ENCODE data around the gene FLVCR1.
"Not testable (repeated sequence)": the region's sequence is repeated elsewhere in the genome, so short reads cannot be mapped to it uniquely, and the experiment has no call there.

Gene FLVCR1

DNA sequence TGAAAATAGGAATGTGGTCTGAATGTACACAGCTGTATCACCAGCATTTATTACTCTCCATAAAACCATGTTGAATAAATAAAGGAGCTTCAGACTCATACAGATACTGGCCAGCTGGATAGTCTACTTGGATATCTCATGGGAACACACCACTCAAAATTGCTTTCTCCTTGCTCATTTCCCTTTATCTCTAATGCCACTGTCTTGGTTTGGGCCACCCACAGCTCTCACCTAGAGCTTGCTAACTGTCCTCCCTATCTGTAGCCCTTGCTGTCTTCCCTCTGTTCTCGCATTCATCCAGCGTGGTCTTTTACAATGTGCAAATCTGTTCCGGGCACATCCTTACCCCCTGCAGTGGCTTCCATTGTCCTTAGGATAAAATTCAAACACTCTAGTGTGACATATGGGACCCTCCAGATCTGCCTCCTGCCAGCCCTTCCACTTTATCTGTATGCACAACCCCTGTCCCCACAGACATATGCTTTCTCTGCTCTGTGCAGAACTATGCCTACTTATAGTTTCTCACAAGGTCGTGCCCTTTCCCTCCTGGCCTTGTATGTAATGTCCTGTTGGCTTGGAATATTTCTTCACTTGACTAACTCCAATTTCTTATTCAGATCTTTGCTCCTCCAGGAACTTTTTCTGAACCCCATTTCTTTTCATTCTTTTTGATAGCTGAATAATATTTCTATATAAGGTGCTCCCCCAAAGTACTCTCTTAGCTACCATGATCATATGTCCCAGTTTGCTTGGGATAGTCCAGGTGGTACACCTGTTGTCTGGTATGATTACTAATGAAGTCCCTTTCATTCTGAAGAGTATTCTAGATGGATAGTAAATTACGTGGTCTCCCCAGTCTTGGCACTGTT is 2.9 kb downstream of the FLVCR1 start:
- no peak for DNase-seq

DNA sequence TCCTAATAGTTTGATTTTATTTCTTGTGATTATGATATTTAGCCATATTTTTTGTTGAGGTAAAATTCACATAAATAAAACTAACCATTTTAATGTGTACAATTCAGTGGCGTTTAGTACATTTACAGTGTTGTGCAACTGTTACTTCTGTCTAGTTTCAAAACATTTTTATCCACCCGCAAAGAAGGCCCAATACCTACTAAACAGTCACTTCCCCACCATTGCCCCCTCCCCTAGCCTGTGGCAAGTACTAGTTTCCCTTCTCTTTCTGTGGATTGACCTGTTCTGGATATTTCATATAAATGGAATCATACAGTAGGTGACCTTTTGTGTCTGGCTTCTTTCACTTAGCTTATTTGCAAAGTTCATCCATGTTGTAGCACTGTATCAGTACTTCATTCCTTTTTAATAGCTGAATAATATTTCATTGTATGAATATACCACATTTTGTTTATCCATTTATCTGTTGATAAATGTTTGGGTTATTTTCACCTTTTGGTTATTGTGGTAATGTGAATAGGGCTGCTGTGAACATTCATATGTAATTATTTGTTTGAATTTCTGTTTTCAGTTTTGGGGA is 4.1 kb downstream of the FLVCR1 start:
- DNase-seq = no peak

DNA sequence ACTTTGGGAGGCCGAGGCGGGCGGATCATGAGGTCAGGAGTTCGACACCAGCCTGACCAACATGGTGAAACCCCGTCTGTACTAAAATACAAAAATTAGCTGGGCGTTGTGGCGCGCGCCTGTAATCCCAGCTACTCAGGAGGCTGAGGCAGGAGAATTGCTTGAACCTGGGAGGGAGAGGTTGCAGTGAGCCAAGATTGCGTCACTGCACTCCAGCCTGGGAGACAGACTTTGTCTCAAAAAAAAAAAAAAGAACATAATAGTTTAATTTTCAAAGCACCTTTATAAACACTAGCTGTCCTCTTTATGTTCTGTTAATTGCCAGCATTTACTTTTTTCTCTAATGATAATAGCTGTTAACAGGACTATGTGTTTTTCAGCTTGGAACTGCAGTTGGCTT is 5.3 kb downstream of the FLVCR1 start:
- DNase-seq = not testable (repeated sequence)

GRCh38 chr1:212864201-212864600 is 6.1 kb downstream of the FLVCR1 start:
- DNase-seq = no peak

DNA sequence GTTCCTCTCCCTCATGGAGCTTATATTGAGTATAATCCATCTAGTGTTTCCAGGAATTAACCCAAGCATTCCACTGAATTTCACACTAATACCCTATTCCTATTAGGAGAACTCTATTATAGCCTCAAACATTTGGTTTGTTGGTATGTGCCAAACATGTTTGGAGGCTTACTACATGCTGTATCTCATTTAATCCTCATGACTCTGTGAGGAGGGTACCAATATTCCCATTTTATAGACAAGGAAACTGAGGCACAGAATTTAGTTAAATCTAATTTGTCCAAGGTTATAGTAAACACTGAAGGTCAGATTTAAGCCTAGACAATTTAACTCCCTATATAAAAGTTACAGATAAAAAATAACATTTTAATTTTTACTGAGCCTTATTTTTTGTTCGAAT is 9.1 kb downstream of the FLVCR1 start:
- no peak for DNase-seq

DNA sequence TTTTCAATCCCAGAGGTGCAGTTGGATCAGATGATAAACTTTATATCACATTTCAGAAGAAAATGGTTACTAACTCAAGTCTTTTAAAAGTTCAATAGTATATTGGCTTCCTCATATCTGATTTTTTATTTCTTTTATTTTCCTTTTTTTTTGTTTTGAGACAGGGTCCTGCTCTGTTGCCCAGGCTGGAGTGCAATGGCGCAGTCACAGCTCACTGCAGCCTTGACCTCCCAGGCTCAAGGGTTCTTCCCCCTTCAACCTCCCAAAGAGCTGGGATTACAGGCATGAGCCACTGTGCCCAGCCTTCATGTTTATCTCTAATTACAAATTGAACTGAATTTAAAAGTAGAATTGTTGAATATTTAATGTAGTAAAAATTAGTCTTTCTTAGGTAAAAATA is 13.9 kb downstream of the FLVCR1 start:
- DNase-seq = no peak

- DNase-seq = no peak
These were observed 15.4 kb downstream of the FLVCR1 start for GRCh38 chr1:212873518-212873917.

GRCh38 chr1:212878418-212878817 is 20.3 kb downstream of the FLVCR1 start:
- DNase-seq = no peak

GRCh38 chr1:212879947-212880690 is 22.0 kb downstream of the FLVCR1 start:
- DNase-seq = no peak

DNA sequence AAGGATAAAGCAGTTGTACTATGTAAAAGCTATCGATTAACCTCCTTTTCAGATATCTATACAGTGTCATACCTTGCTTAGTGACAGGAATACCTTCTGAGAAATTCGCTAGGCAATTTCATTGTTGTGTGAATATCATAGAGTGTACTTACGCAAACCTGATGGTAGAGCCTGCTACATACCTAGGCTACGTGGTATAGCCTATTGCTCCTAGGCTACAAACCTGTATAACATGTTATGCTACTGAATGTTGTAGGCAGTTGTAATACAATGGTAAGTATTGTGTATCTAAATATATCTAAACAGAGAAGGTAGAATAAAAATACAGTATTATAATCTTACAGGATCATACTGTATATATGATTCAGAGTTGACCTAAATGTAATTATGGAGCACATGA is 26.5 kb downstream of the FLVCR1 start:
- no peak for DNase-seq

- no peak for DNase-seq
These were observed 34.0 kb downstream of the FLVCR1 start for GRCh38 chr1:212892108-212892507.

- DNase-seq = no peak
These were observed 41.8 kb downstream of the FLVCR1 start for GRCh38 chr1:212899845-212900244.

- no peak for DNase-seq
These were observed 43.2 kb downstream of the FLVCR1 start for GRCh38 chr1:212901290-212901689.

DNA sequence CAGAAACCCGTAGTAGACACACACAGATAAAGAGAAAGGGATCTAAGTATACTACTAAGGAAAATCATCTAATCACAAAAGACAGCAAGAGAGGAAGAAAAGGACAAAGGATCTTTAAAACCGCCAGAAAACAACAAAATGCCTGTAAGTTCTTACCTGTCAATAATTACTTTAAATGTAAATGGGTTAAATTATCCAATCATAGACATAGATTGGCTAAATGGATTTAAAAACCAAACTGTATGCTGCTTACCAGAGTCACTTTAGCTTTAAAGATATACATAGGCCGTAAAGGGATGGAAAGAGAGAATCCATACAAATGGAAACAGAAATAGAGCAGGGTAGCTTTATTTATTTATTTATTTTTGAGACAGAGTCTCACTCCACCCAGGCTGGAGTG is 44.0 kb downstream of the FLVCR1 start:
- no peak for DNase-seq

DNA sequence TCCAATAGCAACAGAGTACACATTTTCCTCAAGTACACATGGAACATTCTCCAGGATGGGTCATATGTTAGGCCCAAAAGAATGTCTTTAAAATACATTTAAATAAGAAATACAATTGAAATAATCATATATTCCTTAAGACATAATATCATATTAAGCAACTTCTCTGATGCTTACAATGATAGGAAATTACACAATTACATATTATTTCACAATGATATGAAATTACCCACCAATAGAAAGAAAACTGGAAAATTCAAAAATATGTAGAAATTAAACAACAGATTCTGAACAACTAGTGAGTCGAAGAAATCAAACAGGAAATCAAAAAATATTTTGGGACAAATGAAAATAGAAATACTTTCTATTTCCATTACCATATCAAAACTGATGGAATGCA is 45.6 kb downstream of the FLVCR1 start:
- no peak for DNase-seq

GRCh38 chr1:212908071-212908470 is 50.0 kb downstream of the FLVCR1 start:
- not testable (repeated sequence) for DNase-seq

DNA sequence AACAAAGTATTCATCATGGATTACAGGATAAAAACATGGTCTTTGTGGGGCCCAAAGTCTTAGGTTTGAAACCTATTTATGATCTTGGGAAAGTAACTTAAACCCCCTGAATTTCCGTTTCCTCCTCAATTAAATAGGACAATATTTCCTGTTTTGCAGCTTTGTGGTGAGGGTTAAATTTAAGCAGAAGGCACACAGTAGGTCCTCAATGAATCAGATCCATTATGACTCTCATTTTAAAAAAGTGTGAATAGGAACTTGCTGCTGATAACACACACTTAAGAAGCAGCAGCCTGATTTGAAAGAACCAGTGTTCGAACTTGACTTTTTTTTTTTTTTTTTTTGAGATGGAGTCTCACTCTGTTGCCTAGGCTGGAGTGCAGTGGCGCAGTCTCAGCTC is 50.9 kb downstream of the FLVCR1 start:
- no peak for DNase-seq

DNA sequence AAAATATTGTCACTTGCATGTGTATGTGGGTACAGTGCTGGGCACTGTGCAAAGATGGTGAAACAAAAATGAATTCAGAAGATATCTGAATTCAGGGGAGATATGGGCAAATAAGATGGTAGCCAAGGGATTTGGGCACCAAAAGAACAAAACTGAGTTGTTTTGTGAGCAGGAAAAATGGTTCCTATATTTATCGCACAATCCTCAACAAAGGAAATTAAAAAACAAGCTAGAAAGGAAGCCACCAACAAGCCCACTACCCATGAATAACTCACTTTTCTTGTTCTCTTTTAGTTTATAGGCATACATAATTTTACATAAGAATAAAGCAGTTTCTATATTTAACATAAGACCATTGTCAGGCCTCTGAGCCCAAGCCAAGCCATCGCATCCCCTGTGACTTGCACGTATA is 51.6 kb downstream of the FLVCR1 start:
- DNase-seq = no peak

- DNase-seq = not testable (repeated sequence)
These were observed 52.1 kb downstream of the FLVCR1 start for GRCh38 chr1:212910213-212910612.

DNA sequence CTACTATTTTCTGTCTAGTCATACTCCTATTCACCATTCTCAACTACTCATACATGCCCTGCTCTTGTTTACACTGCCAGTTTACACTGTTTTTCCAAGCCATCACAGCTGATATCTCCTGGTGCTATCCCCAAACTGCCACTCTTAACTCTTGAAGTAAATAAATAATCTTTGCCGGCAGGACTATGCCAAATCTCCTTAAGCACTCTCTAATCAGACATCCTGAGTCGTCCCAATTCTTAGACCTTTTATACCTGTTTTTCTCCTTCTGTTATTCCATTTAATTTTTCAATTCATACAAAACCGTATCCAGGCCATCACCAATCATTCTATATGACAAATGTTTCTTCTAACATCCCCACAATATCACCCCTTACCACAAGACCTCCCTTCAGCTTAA is 55.6 kb downstream of the FLVCR1 start:
- DNase-seq = not testable (repeated sequence)

DNA sequence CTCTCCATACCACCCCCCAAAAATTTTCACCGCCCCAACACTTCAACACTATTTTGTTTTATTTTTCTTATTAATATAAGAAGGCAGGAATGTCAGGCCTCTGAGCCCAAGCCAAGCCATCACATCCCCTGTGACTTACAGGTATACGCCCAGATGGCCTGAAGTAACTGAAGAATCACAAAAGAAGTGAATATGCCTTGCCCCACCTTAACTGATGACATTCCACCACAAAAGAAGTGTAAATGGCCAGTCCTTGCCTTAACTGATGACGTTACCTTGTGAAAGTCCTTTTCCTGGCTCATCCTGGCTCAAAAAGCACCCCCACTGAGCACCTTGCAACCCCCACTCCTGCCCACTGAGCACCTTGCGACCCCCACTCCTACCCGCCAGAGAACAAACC is 56.0 kb downstream of the FLVCR1 start:
- not testable (repeated sequence) for DNase-seq

DNA sequence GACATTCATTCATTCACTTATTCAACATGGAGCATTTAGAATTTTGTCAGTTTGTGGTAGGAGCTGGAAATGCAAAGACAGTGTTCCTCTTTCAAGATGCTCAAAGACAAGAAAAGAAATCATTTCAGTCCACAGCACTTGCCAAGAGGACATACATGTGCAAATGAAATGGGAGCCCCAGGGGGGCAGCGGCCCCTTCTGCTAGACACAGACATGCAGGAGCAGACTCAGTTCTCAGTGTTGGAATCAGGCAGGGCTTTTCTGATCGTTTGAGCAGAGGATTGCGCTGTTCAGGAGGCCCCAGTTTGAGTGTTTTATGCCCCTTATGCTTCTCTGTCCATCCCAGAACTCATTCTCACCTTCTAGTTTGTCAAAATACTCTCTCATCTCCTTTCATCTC is 56.7 kb downstream of the FLVCR1 start:
- no peak for DNase-seq

DNA sequence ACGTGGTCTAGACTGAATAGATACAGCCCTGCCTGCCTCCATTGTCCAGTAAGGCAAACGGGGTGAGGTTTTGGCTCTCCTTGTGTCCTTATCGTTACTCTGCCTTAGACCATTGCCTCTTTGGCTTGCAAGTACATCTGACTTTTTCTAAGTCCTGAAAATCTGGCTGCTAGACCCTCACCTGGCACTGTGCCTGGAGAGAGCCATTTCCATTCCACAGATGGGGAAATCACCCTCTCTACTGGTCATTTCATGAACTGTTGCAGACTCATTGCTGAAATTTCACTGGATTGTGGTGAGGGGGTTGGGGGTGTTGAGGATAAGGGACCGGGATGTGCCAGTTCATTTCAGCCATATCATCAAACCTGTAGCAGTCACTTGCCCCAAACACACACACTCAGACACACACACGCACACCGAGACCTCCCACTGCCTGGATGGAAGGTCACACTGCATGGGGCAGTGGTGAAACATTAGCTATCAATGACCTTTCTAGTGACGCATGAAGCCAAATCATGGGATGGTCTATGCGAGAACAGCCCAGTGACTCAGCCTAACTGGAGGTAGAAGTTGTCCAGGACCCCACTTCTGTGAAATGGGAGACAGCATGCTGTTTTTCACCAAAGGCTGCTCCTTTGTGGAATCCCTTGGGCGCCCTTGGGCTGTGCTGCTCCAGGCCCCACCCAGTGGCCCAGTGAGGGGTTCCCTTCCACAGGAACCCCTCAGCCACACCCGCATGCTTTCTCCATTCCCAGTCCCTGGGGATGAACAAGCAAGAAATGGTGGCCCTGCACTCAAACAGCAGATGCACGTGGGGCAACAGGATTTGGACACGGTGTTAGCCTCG is 57.4 kb downstream of the FLVCR1 start:
- DNase-seq = no peak
